Thyroid gland (tissue), 4 donors: ENCODE results near the gene RNPEP.

Experiments used
- POLR2A ChIP-seq, 2 donors: fragments of 450-650 bp; IDR thresholded peaks; one replicate each; pipeline ENCODE4 v1.6.1; 2017; ENCODE audit warnings: antibody characterized with exemption in 2 of 2, mild to moderate bottlenecking in 2 of 2, moderate library complexity in 1 of 2
- TF ChIP-seq, protein P1 (sequence below), 6 experiments: fragments of 200-600 bp in 3 of 6; fragments of 450-650 bp in 3 of 6; sonication (generic) in 3 of 6; IDR thresholded peaks; one replicate each; pipeline ENCODE4 v1.5.1; 2016 to 2019; ENCODE audit warnings: antibody characterized with exemption in 6 of 6, mild to moderate bottlenecking in 2 of 6, inconsistent platforms in 1 of 6, moderate library complexity in 1 of 6

DNA sequence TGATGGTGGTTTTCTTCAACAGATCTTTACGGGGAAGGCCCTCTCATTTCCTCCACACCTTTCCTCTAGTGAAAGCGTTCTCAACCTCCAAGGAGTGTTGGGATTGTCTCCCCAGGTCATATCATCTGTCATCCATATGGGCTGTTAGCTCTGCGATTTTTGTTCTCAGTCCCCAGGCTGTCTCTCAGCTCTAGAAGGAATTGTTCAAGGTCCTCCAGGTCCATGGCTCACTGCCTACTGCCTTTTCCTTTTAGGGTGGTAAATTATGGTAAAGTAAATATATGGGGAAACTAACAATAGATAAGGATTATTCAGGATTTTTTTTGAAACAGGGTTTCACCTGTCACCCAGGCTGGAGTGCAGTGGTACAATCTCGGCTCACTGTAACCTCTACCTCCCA, 65.5 kb downstream of the RNPEP start:
- TF ChIP-seq, protein P1, sequence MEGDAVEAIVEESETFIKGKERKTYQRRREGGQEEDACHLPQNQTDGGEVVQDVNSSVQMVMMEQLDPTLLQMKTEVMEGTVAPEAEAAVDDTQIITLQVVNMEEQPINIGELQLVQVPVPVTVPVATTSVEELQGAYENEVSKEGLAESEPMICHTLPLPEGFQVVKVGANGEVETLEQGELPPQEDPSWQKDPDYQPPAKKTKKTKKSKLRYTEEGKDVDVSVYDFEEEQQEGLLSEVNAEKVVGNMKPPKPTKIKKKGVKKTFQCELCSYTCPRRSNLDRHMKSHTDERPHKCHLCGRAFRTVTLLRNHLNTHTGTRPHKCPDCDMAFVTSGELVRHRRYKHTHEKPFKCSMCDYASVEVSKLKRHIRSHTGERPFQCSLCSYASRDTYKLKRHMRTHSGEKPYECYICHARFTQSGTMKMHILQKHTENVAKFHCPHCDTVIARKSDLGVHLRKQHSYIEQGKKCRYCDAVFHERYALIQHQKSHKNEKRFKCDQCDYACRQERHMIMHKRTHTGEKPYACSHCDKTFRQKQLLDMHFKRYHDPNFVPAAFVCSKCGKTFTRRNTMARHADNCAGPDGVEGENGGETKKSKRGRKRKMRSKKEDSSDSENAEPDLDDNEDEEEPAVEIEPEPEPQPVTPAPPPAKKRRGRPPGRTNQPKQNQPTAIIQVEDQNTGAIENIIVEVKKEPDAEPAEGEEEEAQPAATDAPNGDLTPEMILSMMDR (IDR thresholded peaks at IDR 0.05), result no peak
- no peak for TF ChIP-seq POLR2A (IDR thresholded peaks at IDR 0.05)
